GM20000 (cell line): ENCODE measurements around the gene HFE.
A peak's percentile ranks its signal among the peaks of the same experiment; 100 is the strongest.
"Not testable (repeated sequence)": the region's sequence is repeated elsewhere in the genome, so short reads cannot be mapped to it uniquely, and the experiment has no call there.

Experiments used
- DNase-seq: peaks from one replicate; pipeline ENCODE4 v3.0.0; 2012; ENCODE audit warnings: low spot score
- TF ChIP-seq, protein P1 (sequence below): IDR thresholded peaks from 2 replicates; pipeline ENCODE4 v1.5.1; 2012; ENCODE audit warnings: mild to moderate bottlenecking, control low read depth; ENCODE audit errors: extremely low read depth, missing control alignments

Gene HFE, protein sequence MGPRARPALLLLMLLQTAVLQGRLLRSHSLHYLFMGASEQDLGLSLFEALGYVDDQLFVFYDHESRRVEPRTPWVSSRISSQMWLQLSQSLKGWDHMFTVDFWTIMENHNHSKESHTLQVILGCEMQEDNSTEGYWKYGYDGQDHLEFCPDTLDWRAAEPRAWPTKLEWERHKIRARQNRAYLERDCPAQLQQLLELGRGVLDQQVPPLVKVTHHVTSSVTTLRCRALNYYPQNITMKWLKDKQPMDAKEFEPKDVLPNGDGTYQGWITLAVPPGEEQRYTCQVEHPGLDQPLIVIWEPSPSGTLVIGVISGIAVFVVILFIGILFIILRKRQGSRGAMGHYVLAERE

DNA sequence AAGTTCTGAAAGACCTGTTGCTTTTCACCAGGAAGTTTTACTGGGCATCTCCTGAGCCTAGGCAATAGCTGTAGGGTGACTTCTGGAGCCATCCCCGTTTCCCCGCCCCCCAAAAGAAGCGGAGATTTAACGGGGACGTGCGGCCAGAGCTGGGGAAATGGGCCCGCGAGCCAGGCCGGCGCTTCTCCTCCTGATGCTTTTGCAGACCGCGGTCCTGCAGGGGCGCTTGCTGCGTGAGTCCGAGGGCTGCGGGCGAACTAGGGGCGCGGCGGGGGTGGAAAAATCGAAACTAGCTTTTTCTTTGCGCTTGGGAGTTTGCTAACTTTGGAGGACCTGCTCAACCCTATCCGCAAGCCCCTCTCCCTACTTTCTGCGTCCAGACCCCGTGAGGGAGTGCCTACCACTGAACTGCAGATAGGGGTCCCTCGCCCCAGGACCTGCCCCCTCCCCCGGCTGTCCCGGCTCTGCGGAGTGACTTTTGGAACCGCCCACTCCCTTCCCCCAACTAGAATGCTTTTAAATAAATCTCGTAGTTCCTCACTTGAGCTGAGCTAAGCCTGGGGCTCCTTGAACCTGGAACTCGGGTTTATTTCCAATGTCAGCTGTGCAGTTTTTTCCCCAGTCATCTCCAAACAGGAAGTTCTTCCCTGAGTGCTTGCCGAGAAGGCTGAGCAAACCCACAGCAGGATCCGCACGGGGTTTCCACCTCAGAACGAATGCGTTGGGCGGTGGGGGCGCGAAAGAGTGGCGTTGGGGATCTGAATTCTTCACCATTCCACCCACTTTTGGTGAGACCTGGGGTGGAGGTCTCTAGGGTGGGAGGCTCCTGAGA, at the start of gene HFE:
Gene HFE, plus strand, starts transcription at position 146 of the 832 bp plus-strand sequence. Its CDS starts 12 bp downstream, at position 158.
- DNase-seq, result peak; percentile 27
- TF ChIP-seq, protein P1, sequence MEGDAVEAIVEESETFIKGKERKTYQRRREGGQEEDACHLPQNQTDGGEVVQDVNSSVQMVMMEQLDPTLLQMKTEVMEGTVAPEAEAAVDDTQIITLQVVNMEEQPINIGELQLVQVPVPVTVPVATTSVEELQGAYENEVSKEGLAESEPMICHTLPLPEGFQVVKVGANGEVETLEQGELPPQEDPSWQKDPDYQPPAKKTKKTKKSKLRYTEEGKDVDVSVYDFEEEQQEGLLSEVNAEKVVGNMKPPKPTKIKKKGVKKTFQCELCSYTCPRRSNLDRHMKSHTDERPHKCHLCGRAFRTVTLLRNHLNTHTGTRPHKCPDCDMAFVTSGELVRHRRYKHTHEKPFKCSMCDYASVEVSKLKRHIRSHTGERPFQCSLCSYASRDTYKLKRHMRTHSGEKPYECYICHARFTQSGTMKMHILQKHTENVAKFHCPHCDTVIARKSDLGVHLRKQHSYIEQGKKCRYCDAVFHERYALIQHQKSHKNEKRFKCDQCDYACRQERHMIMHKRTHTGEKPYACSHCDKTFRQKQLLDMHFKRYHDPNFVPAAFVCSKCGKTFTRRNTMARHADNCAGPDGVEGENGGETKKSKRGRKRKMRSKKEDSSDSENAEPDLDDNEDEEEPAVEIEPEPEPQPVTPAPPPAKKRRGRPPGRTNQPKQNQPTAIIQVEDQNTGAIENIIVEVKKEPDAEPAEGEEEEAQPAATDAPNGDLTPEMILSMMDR, result no peak

DNA sequence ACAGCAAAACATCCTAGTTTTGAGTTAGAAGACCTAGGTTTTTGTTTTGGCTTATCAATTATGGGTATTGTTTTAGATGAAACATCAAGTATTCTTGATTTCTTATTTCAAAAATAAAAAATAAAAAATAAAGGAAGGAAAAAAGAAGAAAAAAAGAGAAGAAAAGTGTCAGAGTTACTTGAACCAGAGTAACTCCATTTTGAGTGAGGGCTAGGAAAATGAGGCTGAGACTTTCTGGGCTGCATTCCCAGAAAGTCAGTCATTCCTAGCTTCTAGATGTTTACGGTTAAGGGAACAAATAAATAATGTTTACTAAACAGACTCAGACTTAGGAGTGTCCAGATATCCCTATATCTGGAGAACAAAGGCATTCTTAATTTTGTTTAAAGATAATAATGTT, 45.3 kb upstream of the HFE start:
- no peak for DNase-seq
- TF ChIP-seq, protein P1, result no peak

GRCh38 chr6:26043384-26044139, 43.7 kb upstream of the HFE start:
- DNase-seq, result peak; percentile 79
- TF ChIP-seq, protein P1, result no peak

DNA sequence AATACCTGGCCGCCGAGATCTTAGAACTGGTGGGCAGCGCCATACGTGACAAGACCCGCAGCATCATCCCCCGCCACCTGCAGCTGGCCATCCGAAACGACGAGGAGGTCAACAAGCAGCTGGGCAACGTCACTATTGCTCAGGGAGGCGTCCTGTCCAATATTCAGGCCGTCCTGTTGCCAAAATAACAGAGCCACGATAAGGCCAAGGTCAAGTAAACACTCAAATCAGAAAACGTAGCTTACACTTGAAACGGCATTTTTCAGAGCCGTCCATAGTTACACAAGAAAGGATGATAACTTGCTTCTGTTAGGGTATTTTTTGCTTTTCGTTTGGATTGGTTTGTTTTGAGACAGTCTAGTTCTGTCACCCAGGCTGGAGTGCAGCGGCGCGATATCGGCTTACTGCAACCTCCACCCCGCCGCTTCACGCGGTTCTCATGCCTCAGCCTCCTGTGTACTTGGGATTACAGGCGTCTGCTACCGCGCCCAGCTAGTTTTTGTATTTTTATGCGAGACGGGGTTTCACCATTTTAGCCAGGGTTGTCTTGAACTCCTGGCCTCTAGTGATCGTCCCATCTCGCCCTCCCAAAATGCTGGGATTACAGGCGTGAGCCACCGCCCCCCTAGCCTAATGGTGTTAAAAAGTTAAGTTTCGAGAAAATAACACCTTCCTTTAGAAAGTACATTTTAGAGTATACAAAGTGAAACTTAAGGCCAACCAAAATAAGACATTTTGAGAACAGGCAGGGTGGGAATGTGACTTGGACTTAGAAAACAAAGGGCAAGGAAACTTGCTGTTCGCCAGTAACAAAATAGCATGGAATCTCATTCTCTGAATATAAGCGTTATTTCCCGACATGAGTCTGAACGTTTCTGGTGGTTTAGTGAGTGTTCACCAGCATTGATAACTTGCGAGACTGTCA, 42.8 kb upstream of the HFE start:
- TF ChIP-seq, protein P1, result no peak
- no peak for DNase-seq

DNA sequence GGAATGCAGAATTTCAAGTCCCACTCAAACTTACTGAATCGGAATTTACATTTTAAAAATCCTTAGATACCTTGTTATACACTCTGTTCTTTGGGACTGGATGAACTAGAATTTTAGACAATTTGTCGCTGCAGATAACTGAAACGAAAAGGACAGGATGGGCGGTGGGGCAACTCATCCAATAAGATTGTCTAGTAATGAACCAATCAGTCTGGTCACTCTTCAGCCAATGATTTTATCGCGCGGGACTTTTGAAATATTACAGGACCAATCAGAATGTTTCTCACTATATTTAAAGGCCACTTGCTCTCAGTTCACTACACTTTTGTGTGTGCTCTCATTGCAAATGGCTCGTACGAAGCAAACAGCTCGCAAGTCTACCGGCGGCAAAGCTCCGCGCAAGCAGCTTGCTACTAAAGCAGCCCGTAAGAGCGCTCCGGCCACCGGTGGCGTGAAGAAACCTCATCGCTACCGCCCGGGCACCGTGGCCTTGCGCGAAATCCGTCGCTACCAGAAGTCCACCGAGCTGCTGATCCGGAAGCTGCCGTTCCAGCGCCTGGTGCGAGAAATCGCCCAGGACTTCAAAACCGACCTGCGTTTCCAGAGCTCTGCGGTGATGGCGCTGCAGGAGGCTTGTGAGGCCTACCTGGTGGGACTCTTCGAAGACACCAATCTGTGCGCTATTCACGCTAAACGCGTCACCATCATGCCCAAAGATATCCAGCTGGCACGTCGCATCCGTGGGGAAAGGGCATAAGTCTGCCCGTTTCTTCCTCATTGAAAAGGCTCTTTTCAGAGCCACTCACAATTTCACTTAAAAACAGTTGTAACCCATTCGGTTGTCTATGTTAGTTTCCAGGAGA, 41.9 kb upstream of the HFE start:
- DNase-seq, result peak; percentile 81
- TF ChIP-seq, protein P1, result no peak

- DNase-seq, result no peak
- TF ChIP-seq, protein P1, result no peak
Observed at GRCh38 chr6:26045928-26046368, 41.3 kb upstream of the HFE start.

DNA sequence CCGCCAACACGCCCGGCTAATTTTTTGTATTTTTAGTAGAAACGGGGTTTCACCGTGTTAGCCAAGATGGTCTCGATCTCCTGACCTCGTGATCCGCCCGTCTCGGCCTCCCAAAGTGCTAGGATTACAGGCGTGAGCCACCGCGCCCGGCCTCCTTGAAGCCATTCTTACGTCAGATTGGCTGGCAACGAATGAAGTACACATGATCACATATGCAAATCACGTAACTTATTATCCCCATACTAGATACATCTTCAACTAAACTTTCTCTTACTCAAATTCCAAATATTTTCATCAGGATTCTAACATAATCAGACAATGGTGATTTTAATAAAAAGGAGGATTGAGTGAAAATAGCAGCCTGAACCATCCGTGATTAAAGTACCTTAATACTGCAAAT, 39.9 kb upstream of the HFE start:
- DNase-seq, result not testable (repeated sequence)
